GM19395 (cell line): ENCODE data around the gene SOS1.
A peak's percentile ranks its signal among the peaks of the same experiment; 100 is the strongest.
"Not testable (repeated sequence)": the region's sequence is repeated elsewhere in the genome, so short reads cannot be mapped to it uniquely, and the experiment has no call there.

Experiments used
- ATAC-seq: cut with Tn5 transposase; IDR thresholded peaks from one replicate; pipeline ENCODE4 v1.9.1; 2021; ENCODE audit warnings: mild to moderate bottlenecking, moderate library complexity; ENCODE audit not compliant: unreplicated experiment

The SOS1 gene

GRCh38 chr2:38977047-38977446 is 143.8 kb downstream of the SOS1 start:
- ATAC-seq = no peak

GRCh38 chr2:38975042-38975441 is 145.8 kb downstream of the SOS1 start:
- ATAC-seq = no peak

- ATAC-seq = no peak
Observed at GRCh38 chr2:38973266-38973665, 147.6 kb downstream of the SOS1 start.

- ATAC-seq = no peak
Observed at GRCh38 chr2:38971377-38971776, 149.5 kb downstream of the SOS1 start.

- ATAC-seq = no peak
Observed at GRCh38 chr2:38968021-38968420, 152.8 kb downstream of the SOS1 start.

GRCh38 chr2:38966678-38967077 is 154.2 kb downstream of the SOS1 start:
- ATAC-seq = no peak

- ATAC-seq = no peak
Observed at GRCh38 chr2:38966006-38966405, 154.8 kb downstream of the SOS1 start.

GRCh38 chr2:38960609-38961320 is 160.1 kb downstream of the SOS1 start:
- peak; percentile 23 for ATAC-seq

- peak; percentile 90 for ATAC-seq
Observed at GRCh38 chr2:38959938-38960608, 160.8 kb downstream of the SOS1 start.

- ATAC-seq = no peak
Observed at GRCh38 chr2:38959466-38959865, 161.4 kb downstream of the SOS1 start.

- ATAC-seq = no peak
Observed at GRCh38 chr2:38957972-38958371, 162.9 kb downstream of the SOS1 start.

GRCh38 chr2:38951766-38952165 is 169.1 kb downstream of the SOS1 start:
- ATAC-seq = no peak

- no peak for ATAC-seq
Observed at GRCh38 chr2:38948995-38949394, 171.9 kb downstream of the SOS1 start.

- no peak for ATAC-seq
Observed at GRCh38 chr2:38948387-38948882, 172.4 kb downstream of the SOS1 start.

- peak; percentile 76 for ATAC-seq
Observed at GRCh38 chr2:38947241-38948239, 173.3 kb downstream of the SOS1 start.

- ATAC-seq = no peak
Observed at GRCh38 chr2:38945911-38946310, 174.9 kb downstream of the SOS1 start.

GRCh38 chr2:38945372-38945771 is 175.5 kb downstream of the SOS1 start:
- no peak for ATAC-seq

- no peak for ATAC-seq
Observed at GRCh38 chr2:38943784-38944183, 177.1 kb downstream of the SOS1 start.

- ATAC-seq = no peak
Observed at GRCh38 chr2:38940746-38941145, 180.1 kb downstream of the SOS1 start.

GRCh38 chr2:38937548-38937947 is 183.3 kb downstream of the SOS1 start:
- ATAC-seq = no peak

- ATAC-seq = not testable (repeated sequence)
Observed at GRCh38 chr2:38936516-38936915, 184.3 kb downstream of the SOS1 start.
